Lung (tissue), 12 donors: Measurements from ENCODE around the gene SIX2. TPM values are rescaled to one million over a fixed set of nuclear protein-coding genes. Genes with fewer than 3 reads are reported as not detected.

Experiments
- ATAC-seq: fragments of 200-7000 bp; cut with Tn5 transposase; one replicate; pipeline ENCODE4 v1.9.1; 2020; ENCODE audit warnings: moderate number of reproducible peaks; ENCODE audit not compliant: insufficient read depth, low FRiP score
- DNase-seq, 3 donors: peaks; one replicate each; pipeline ENCODE4 v3.0.0-alpha.2; 2013 to 2017
- H3K27ac ChIP-seq, 2 donors: one replicate each; pipeline ENCODE4 v1.5.1; 2013; ENCODE audit warnings: mild to moderate bottlenecking in 2 of 2, moderate library complexity in 2 of 2, control low read depth in 1 of 2, inconsistent platforms in 1 of 2, low read depth in 1 of 2, low read length in 1 of 2
- H3K27me3 ChIP-seq, 3 donors: one replicate each; pipeline ENCODE4 v1.5.1; 2013; ENCODE audit warnings: low read length in 2 of 3; ENCODE audit not compliant: control insufficient read depth in 3 of 3, insufficient read depth in 3 of 3
- H3K36me3 ChIP-seq, 4 donors: one replicate each; pipeline ENCODE4 v1.5.1; 2013; ENCODE audit warnings: low read length in 4 of 4, mild to moderate bottlenecking in 1 of 4, moderate library complexity in 1 of 4; ENCODE audit not compliant: control insufficient read depth in 4 of 4, insufficient read depth in 4 of 4
- H3K4me1 ChIP-seq, 5 donors: one replicate each; pipeline ENCODE4 v1.5.1; 2013; ENCODE audit warnings: low read length in 5 of 5, mild to moderate bottlenecking in 2 of 5, moderate library complexity in 1 of 5; ENCODE audit not compliant: control insufficient read depth in 5 of 5, insufficient read depth in 5 of 5
- H3K4me3 ChIP-seq: one replicate; pipeline ENCODE4 v1.5.1; 2013; ENCODE audit warnings: mild to moderate bottlenecking, control low read depth, moderate library complexity
- H3K9ac ChIP-seq, 2 donors: one replicate each; pipeline ENCODE4 v1.5.1; 2013; ENCODE audit warnings: low read length in 2 of 2, control low read depth in 1 of 2; ENCODE audit not compliant: insufficient read depth in 1 of 2
- H3K9me3 ChIP-seq, 4 donors: one replicate each; pipeline ENCODE4 v1.5.1; 2013; ENCODE audit warnings: low read length in 3 of 4, mild to moderate bottlenecking in 1 of 4, moderate library complexity in 1 of 4; ENCODE audit not compliant: control insufficient read depth in 4 of 4, insufficient read depth in 3 of 4
- WGBS, 2 donors: extraction: QIAGEN DNeasy Blood & Tissue Kit; methylation state at CpG; one replicate each; pipeline ENCODE4 v1.1.7; 2013; 5-methylcytosine and 5-hydroxymethylcytosine counted together
- polyA plus RNA-seq, 2 donors: library from polyadenylated mRNA; stranded (reverse); fragments of 200-250 nt; gene quantifications; one replicate each; pipeline ENCODE4 v1.2.1, GENCODE V29; 2013
- total RNA-seq, 2 donors: library from RNA; depleted of rRNA in 1 of 2; stranded (reverse); fragments of >200 nt in 1 of 2; gene quantifications; one replicate each; pipeline ENCODE4 v1.2.1, GENCODE V29; 2014 to 2021
- TF ChIP-seq, protein P1 (sequence below): IDR thresholded peaks from 2 replicates; pipeline ENCODE4 v1.5.1; 2012; ENCODE audit warnings: mild to moderate bottlenecking; ENCODE audit errors: control extremely low read depth, extremely low read depth
- donor health status: control.
- donor health status: control.
- donor health status: Bipolar disorder and iron deficiency.
- donor health status: healthy.
- donor health status: DM: yes; HTN: yes; CAD: no.

Gene SIX2
- total and polyA plus RNA-seq, 4 donors: 0.34 to 0.83 (median 0.44) TPM

DNA sequence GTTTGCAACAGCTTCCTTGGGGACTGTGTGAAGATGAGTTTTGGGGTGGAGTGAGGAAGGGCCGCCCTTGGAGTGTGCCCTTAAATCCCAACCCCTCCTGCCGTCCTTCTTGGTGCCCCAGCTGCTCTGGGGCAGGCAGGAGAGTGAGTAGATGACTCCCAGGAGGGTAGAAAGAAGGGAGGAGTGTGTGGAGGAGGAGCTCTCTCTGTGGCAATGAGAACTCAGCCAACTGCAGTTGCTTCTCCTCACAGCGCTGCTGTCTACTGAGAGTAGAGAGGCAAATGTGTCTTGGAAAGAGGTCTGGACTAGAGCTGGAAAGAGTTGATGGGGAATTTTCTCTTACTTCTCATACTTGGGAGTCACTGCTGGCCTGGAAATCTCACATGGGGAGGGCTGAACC lies 21.8 kb upstream of the SIX2 start:
- Histone ChIP-seq H3K9me3 (peaks cover 0 to 9% (median 0%) of the 10 kb centered on the region in 4 donors), H3K36me3 (no peaks in the 10 kb centered on the region), H3K9ac (no peak overlapping the region), H3K4me3 (no peak overlapping the region), H3K27me3 (peaks cover 0 to 7% (median 5%) of the 10 kb centered on the region in 3 donors), H3K27ac (no peak overlapping the region), H3K4me1 (no peaks in the 10 kb centered on the region)
- no peak for ATAC-seq
- no peak for DNase-seq
- 80 to 87% methylated on average over 3 of the region's 3 CpGs for WGBS, 2 donors
- TF ChIP-seq, protein P1, sequence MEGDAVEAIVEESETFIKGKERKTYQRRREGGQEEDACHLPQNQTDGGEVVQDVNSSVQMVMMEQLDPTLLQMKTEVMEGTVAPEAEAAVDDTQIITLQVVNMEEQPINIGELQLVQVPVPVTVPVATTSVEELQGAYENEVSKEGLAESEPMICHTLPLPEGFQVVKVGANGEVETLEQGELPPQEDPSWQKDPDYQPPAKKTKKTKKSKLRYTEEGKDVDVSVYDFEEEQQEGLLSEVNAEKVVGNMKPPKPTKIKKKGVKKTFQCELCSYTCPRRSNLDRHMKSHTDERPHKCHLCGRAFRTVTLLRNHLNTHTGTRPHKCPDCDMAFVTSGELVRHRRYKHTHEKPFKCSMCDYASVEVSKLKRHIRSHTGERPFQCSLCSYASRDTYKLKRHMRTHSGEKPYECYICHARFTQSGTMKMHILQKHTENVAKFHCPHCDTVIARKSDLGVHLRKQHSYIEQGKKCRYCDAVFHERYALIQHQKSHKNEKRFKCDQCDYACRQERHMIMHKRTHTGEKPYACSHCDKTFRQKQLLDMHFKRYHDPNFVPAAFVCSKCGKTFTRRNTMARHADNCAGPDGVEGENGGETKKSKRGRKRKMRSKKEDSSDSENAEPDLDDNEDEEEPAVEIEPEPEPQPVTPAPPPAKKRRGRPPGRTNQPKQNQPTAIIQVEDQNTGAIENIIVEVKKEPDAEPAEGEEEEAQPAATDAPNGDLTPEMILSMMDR: no peak

DNA sequence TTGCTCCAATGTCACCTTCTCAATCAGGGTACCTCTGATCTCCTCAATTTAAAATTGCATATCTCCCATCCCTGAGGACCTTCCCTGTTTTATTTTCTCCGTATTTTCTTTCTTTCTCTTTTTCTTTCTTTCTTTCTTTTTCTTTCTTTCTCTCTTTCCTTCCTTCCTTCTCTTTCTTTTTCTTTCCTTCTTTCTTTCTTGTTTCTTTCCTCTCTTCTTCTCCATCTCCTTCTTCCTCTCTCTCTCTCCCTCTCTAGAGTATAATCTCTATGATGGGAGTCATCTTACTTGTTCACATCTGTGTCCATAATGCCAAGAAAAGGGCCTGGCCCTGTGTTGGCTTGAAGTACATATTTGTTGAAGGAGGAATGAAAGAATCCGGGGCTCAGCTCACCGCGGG lies 21.3 kb upstream of the SIX2 start:
- 86 to 92% methylated on average over 4 of the region's 4 CpGs for WGBS, 2 donors
- no peak for DNase-seq
- Histone ChIP-seq H3K4me1 (no peaks in the 10 kb centered on the region), H3K36me3 (no peaks in the 10 kb centered on the region), H3K9ac (no peak overlapping the region), H3K4me3 (no peak overlapping the region), H3K27me3 (peaks cover 0 to 7% (median 6%) of the 10 kb centered on the region in 3 donors), H3K27ac (no peak overlapping the region), H3K9me3 (peaks cover 0 to 9% (median 0%) of the 10 kb centered on the region in 4 donors)
- TF ChIP-seq, protein P1: no peak
- no peak for ATAC-seq

DNA sequence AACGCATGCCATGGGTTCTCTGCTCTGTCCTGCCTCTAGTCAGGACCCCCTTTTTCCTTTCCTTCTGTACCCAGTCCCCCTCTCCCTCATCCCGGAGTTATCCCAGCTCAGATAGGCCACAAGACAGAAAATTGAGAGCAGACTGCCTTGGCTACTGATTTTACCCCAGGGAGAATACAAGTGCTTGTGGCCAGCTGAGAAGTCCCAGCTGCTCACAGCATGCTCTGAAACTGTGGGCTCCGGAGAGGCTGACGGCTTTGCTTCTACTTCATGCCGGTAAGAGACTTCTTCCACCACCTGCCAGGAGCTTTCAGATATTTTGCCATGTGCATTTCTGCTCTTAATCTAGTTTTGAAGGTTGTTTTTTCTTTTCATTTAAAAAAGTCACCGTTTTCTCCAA lies 20.0 kb upstream of the SIX2 start:
- peaks cover 0 to 8% (median 0%) of the 10 kb centered on the region in 4 donors for H3K9me3 ChIP-seq
- H3K27me3 ChIP-seq: peaks cover 0 to 7% (median 6%) of the 10 kb centered on the region in 3 donors
- no peak overlapping the region for H3K4me3 ChIP-seq
- TF ChIP-seq, protein P1: no peak
- no peaks in the 10 kb centered on the region for H3K4me1 ChIP-seq
- DNase-seq (peak in 1 of 3 donors; percentile 22), ATAC-seq (no peak)
- no peak overlapping the region for H3K9ac ChIP-seq
- no peak overlapping the region for H3K27ac ChIP-seq
- WGBS, 2 donors: 62 to 82% methylated on average over 6 of the region's 6 CpGs
- H3K36me3 ChIP-seq: no peaks in the 10 kb centered on the region

DNA sequence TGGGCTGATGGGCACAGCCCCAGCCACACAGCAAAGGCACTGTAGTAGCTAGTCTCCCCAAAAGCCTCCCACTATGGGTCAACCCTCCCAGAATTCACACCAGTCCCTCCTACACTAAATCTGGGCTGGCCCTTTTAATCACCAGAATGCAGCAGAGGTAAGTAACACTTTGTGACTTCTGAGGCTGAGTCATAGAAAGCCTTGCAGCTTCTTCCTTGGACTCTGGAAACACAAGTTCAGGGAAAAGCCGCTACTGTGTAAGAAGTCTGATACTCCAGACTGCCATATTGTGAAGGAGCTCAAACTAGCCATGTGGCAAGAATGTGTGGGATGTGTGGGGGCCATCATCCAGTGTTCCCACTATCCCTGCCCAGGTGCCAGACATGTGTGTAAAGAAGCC lies 19.0 kb upstream of the SIX2 start:
- H3K4me1 ChIP-seq: no peaks in the 10 kb centered on the region
- H3K4me3 ChIP-seq: no peak overlapping the region
- DNase-seq (no peak), ATAC-seq (no peak)
- no peak overlapping the region for H3K27ac ChIP-seq
- H3K9ac ChIP-seq: no peak overlapping the region
- peaks cover 0 to 7% (median 6%) of the 10 kb centered on the region in 3 donors for H3K27me3 ChIP-seq
- 88 to 97% methylated on average over 1 of the region's 1 CpG for WGBS, 2 donors
- H3K36me3 ChIP-seq: no peaks in the 10 kb centered on the region
- TF ChIP-seq, protein P1: no peak
- peaks cover 0 to 4% (median 0%) of the 10 kb centered on the region in 4 donors for H3K9me3 ChIP-seq
